Measurements from ENCODE around the gene HIVEP2. TPM values are rescaled to one million over a fixed set of nuclear protein-coding genes. Genes with fewer than 3 reads are reported as not detected.

HIVEP2 gene
- total RNA-seq, 1 donor from 2014 or later: 15.2 TPM

- Mint-ChIP-seq H3K27me3 (ENCODE audit: low read depth) (no peaks in the 10 kb centered on the region), H3K27ac (peak overlapping the region; percentile 97), H3K4me3 (peak overlapping the region; percentile 63), H3K9me3 (no peaks in the 10 kb centered on the region), H3K36me3 (no peaks in the 10 kb centered on the region), H3K4me1 (peaks cover 86% of the 10 kb centered on the region)
- TF ChIP-seq CTCF (IDR thresholded peaks at IDR 0.05; ENCODE audit: unreplicated experiment): no peak
- DNase-seq (ENCODE audit: low spot score in 2 of 2, unreplicated experiment in 2 of 2): peak; percentile 81 to 87
These were observed 99.1 kb downstream of the HIVEP2 start for GRCh38 chr6:142845624-142846458.

GRCh38 chr6:142845143-142845571 lies 99.8 kb downstream of the HIVEP2 start:
- peak overlapping the region; percentile 97 for H3K27ac Mint-ChIP-seq
- H3K36me3 Mint-ChIP-seq: no peaks in the 10 kb centered on the region
- DNase-seq (ENCODE audit: low spot score in 2 of 2, unreplicated experiment in 2 of 2): no peak
- H3K4me1 Mint-ChIP-seq: peaks cover 79% of the 10 kb centered on the region
- no peak for TF ChIP-seq CTCF (IDR thresholded peaks at IDR 0.05; ENCODE audit: unreplicated experiment)
- no peaks in the 10 kb centered on the region for H3K9me3 Mint-ChIP-seq
- no peaks in the 10 kb centered on the region for H3K27me3 Mint-ChIP-seq (ENCODE audit: low read depth)
- peak overlapping the region; percentile 63 for H3K4me3 Mint-ChIP-seq

GRCh38 chr6:142844065-142844755 lies 100.8 kb downstream of the HIVEP2 start:
- H3K27me3 Mint-ChIP-seq (ENCODE audit: low read depth): no peaks in the 10 kb centered on the region
- no peak for DNase-seq (ENCODE audit: low spot score in 2 of 2, unreplicated experiment in 2 of 2)
- no peaks in the 10 kb centered on the region for H3K9me3 Mint-ChIP-seq
- peak overlapping the region; percentile 97 for H3K27ac Mint-ChIP-seq
- no peak overlapping the region for H3K4me3 Mint-ChIP-seq
- H3K4me1 Mint-ChIP-seq: peaks cover 73% of the 10 kb centered on the region
- no peak for TF ChIP-seq CTCF (IDR thresholded peaks at IDR 0.05; ENCODE audit: unreplicated experiment)
- H3K36me3 Mint-ChIP-seq: no peaks in the 10 kb centered on the region

GRCh38 chr6:142843361-142843760 lies 101.6 kb downstream of the HIVEP2 start:
- no peaks in the 10 kb centered on the region for H3K36me3 Mint-ChIP-seq
- TF ChIP-seq CTCF (IDR thresholded peaks at IDR 0.05; ENCODE audit: unreplicated experiment): no peak
- no peak overlapping the region for H3K4me3 Mint-ChIP-seq
- no peak for DNase-seq (ENCODE audit: low spot score in 2 of 2, unreplicated experiment in 2 of 2)
- H3K4me1 Mint-ChIP-seq: peaks cover 66% of the 10 kb centered on the region
- peak overlapping the region; percentile 70 for H3K27ac Mint-ChIP-seq
- no peaks in the 10 kb centered on the region for H3K27me3 Mint-ChIP-seq (ENCODE audit: low read depth)
- no peaks in the 10 kb centered on the region for H3K9me3 Mint-ChIP-seq

GRCh38 chr6:142842418-142843261 lies 102.3 kb downstream of the HIVEP2 start:
- no peaks in the 10 kb centered on the region for H3K9me3 Mint-ChIP-seq
- no peak for DNase-seq (ENCODE audit: low spot score in 2 of 2, unreplicated experiment in 2 of 2)
- no peak for TF ChIP-seq CTCF (IDR thresholded peaks at IDR 0.05; ENCODE audit: unreplicated experiment)
- peaks cover 61% of the 10 kb centered on the region for H3K4me1 Mint-ChIP-seq
- H3K27me3 Mint-ChIP-seq (ENCODE audit: low read depth): no peaks in the 10 kb centered on the region
- no peaks in the 10 kb centered on the region for H3K36me3 Mint-ChIP-seq
- H3K4me3 Mint-ChIP-seq: peak overlapping the region; percentile 4
- peak overlapping the region; percentile 70 for H3K27ac Mint-ChIP-seq

All from mesothelial cell of epicardium (in vitro differentiated cells).